RPMI8226 (cell line): Measurements from ENCODE around the gene C10orf143.
"Not testable (repeated sequence)": the region's sequence is repeated elsewhere in the genome, so short reads cannot be mapped to it uniquely, and the experiment has no call there.

Source experiments
- DNase-seq: peaks from one replicate; pipeline ENCODE4 v3.0.0-alpha.2; 2015

C10orf143 gene

DNA sequence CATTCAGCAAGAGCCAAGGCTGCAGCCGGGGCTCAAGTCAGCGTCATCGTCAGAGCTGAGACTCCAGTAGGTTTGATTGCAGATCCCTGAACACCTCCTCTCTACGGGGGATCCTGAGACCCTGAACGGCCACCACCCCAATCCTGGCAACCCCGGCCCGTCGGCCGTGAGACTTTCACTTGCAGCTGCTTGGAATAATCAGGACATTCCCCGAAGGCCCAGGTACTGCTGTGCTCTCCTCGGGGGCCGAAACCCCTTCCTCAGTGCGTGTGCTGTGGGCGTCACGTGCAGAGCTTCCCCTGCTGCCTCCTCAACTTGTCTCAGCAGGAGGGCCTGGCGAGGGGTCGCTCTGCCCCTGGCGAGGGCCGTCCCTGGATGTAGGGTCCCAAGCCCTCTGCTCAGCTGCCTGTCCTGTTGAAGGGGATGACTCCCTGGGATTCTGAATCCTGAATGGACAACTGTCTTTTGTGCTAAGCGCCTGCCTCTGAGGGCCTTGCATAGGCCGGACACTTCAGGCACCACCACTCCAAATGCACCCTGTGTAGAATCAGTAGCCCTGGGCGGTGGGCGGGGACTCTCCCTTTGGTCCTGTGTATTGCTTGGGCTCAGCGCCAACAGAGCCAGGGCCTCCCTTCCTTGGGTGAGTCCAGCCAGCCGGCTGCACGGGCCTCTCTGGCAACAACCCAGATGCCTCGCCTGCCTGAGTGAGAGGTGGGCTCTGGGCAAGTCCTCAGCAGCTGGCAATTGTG is 82.7 kb downstream of the C10orf143 start:
- DNase-seq, result no peak

DNA sequence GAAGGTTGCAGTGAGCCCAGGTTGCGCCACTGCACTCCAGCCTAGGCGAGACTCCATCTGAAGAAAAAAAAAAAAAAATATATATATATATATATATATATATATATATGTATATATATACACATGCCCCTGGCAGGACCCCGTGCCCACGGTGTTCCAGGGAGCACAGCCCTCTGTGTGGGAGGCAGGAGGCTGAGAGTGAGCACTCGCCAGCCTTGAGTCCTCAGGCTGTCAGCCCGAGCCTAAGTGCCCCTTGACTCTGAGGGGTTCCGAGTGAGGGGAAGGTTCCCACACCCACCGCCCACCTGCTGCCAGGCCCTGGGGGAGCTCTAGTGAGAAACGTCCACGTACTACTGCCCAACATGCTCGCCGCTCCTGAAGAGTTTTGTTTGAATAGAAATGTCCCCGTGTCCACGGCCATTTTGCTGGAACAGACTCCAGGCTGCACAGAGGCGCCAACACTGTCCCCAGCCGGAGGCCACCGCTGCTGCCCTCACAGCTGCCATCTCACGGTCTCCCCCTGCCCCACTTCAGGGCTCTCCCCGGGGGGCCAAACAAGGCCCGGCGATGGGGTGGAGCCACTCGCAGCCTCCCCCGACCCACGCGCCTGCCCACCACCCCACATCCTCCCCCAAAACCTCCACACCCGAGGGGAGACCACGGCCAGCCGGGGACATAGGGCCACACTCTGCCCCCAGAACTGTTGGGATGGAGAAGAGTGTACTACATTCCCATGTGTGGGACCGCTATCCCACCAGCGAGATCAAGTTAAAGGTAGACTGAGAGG is 83.8 kb downstream of the C10orf143 start:
- no peak for DNase-seq

DNA sequence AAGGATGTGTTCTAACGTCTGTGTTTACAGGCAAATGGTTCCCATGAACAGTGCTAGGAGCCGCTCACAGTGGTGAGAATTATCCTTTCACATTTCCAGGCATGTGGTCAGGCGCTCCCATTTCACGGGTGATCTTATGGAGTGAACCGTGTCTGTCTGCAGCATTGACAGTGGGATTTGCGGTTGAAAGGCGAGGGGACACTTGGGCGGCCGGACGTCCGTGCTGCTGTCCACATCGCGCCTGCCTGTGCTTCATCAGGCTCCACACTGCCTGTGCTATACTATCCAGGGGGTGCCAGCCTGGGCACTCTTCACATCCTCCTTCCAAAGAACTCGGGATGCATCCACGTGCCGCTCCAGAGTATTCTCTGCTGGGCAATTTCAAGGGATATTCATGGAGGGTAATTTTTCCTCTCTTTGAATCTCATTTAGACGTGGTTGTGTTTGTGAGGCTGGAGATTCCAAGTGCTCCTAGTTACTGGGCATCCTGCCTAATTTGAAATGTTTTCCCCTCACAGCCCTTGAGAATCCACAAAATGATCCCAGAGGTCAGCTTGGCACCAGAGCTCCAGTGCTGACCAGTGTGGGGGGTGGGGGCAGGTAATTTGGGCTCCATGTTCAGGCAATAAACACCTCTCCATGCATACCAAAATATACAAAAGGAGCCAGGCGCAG is 84.7 kb downstream of the C10orf143 start:
- no peak for DNase-seq

DNA sequence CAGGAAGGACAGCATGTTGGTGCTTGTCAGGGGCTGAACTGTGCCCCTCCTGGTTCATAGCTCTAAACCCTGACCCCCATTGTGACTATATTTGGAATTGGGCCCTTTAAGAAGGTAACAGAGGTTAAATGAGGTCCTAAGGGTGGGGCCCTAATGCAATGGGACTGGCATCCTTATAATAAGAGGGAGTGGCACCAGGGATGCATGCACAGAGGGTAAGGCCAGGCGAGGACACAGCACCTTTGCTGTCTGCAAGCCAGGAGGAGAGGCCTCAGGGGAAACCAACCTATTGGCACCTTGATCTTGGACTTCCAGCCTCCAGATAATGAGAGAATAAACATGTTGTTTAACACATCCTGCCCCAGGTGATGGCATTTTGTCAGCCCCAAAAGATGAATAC is 85.3 kb downstream of the C10orf143 start:
- no peak for DNase-seq

DNA sequence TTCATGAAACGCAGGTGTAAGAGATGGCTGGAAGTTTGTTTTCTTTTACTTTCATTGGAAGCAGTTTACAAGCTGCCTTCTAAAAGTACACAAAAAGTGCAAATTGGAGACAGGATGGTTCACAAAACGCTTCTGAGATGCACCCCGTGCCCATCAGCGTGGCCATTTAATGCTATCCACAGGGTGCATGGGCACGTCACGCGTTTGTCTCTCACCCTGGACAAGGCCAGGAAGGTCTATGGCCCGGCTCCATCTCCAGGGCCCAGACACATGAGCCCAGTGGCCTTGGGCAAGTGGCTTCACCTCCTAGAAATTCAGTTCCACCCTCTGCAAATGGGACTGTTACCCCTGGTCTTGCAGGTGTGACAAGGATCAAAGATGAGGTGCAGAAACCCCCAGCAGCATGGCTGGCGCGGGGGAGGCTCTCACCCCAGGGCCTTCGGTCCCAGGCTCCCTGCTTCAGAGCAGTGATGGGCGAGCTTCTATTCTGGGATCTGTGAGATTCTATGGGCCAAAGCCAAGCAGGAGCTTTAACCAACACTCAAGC is 85.8 kb downstream of the C10orf143 start:
- no peak for DNase-seq

DNA sequence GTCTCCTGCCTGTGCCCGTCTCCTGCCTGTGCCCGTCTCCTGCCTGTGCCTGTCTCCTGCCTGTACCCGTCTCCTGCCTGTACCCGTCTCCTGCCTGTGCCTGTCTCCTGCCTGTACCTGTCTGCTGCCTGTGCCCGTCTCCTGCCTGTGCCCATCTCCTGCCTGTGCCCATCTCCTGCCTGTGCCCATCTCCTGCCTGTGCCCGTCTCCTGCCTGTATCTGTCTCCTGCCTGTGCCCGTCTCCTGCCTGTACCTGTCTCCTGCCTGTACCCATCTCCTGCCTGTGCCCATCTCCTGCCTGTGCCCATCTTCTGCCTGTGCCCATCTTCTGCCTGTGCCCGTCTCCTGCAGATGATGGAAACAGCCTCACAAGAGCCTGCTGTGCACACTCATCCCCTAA is 86.3 kb downstream of the C10orf143 start:
- DNase-seq, result not testable (repeated sequence)

DNA sequence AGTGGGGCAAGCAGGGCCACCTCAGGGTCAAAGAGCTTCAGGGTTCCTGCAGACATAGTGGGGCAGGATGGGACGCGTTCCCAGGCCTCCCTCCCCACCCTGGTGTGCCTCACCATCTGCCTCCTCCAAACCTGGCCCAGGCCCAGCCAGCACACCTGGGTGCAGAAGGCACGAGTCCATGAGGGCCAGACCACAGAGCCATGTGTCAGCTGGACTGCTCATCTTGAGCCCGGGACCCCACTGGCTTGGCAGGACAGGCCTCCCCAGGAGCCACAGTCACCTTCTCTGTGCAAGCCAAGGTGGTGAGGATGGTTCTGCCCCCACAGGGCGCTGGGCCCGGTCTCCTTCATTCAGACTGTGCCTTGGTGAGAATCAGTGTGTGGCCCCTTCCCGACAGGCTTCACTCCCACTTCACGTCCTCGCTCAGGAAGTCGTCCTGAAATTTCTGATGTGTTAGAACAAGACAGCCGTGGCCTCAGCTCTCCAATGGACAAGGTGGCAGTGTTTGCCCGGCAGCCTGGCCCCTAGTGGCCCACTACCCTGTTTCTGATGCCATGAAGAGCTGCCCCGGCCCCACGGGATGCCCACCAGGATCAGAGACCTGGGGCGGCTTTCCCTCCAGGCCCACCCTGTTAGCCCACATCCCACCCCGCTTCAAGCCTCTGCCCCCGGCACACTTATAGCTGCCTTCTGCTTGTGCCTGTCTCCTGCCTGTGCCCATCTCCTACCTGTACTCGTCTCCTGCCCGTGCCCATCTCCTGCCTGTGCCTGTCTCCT is 87.0 kb downstream of the C10orf143 start:
- DNase-seq, result peak; percentile 26

DNA sequence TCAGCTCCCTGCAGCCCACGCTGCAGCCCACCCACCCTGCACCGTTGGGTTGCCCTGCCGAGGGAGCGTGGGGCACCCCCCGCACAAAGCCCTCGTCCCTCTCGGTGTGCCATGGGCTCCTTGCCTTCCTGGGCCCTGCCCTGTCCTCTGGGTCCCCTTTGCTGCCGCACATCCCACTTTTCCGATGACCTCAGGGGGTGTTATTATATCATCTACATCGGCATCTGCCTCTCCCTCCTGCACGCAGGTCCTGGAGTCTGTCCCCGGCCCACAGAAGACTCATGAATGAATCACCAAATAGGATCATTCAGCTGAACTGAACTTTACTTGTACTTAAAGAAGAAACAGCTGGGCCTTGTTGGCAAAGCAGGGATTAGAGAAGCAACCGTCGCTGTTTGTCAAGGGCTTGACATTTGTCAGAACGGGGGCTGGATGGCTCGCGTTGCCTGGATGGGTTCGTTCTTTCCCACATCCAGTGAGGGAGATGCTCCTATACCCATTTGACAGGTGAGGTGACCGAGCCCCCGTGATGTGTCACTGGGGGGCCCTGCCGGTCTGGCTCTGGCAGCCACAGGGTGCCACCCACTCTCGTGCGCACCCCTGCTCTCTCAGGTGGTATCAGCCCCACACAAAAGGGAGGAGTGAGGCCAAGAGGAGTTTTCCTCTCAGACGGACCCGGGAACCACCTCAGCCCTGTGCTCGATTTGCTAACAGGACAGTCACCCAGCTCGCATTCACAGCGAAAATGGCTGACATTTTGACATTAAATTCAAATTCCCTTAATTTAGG is 87.9 kb downstream of the C10orf143 start:
- no peak for DNase-seq

DNA sequence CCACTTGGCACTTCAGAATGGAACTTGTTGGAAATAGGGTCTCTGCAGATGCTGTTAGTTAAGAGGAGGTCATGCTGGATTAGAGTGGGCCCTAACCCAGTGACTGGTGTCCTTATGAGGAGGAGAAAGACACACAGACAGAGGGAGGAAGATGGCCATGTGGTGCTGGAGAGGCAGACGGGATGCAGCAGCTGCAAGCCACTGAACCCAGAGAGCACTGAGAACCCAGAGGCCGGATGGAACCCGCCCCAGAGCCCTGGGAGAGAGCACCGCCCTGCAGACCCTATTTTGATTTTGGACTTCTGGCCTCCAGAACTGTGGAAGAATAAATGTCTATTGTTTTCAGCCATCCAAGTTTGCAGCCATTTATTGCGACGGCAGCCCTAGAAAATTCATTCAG is 88.5 kb downstream of the C10orf143 start:
- DNase-seq, result no peak

DNA sequence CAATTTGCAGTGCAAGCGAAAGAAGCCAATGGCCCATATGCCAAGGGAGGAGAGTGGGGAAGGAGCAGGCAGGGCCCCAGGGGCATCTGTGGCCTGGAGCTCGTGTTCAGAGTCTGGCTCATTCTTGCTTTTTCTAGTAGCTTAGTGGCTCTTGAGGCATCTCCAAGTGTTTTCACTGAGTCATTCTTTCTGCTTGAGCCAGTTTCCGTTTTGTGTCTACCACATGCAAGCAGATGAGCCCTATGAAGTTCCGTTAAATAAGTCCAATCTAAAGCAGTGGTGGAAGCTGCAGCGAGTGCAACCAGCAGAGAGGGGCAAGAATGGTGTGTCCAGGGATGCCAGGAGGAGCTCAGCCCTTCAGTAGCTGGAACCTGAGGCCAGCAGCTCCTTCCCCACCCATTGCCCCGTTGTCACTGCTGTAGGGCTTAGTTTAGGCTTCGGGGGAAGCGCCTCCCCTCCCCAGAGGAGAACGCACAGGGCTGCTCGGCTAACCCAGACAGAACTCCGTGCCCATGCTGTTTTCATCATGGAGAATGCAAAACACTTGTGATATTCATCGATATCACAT is 89.2 kb downstream of the C10orf143 start:
- DNase-seq, result no peak

DNA sequence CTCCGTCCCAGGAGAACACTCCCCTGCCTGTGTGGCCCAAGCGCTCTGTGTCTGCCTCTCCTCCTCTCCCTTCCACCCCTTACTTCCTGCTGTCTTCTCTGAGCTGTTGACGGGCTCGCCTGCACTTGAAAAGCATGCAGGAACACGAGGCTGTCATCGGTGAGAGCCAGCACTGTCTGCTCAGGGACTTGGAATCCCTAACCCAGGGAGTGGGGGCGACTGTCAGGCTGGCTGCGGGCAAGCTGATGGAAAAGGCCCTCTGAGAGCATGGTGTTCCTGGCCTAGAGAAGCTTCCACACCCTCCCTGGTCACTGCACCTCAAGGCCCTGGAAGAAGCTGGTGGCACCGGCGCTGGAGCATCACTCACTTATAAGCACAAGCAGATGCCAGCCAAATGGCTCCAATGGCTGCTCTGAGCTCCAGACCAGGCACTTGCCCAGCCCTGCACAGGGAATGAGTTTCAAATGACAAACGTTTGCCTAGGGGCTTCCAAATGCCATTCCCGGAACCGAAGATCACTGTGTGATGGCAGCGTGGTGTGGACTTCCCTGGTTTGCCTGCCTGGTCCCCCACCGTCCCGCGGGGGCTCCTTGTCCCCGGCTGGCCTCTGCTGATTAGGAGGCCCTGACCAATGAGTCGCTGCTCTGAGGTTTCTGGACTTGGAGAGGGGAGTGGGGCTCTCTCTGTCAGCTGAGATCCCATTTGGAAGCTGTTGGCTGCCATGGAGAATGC is 89.8 kb downstream of the C10orf143 start:
- DNase-seq, result no peak

DNA sequence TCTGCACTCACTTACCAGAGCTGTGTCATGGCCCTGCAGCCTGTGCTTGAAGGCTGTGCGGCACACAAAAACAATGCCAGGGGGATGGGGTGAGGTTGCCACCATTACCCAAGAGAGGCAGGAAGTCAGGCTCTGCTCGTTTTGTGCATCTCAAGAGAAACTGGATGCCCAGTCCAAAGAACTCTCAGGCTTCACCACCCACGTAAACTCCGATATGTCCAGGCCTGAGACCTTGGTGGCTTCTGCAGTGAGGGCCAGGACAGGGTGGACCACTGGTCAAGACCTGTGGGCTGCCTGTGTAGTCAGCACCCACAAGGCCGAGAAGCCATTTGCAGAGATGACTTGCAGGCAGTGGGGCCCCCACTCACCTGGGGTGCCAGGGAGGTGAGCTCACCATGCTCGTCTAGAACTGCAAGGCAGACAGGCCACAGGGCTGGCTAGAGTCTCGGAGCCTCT is 91.9 kb downstream of the C10orf143 start:
- no peak for DNase-seq

DNA sequence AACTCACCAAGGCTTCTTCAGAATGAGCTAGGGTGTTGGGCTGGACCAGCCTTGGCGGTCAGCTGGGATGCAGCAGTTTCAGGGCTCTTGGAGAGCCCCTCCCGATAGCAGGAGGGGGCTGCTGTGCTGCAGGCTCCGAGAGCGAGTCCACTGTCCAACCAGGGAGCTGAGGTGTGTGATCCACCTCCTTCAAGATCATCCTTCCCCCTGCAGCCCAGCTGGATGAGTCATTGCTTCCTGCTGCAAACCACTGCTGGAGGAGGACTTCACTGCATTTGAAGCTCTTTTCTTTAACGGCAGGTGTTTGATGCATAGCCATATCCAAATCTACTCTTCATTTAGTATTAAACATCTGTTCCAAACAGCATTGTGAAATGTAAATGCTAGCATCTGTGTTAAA is 92.4 kb downstream of the C10orf143 start:
- DNase-seq, result peak; percentile 3

DNA sequence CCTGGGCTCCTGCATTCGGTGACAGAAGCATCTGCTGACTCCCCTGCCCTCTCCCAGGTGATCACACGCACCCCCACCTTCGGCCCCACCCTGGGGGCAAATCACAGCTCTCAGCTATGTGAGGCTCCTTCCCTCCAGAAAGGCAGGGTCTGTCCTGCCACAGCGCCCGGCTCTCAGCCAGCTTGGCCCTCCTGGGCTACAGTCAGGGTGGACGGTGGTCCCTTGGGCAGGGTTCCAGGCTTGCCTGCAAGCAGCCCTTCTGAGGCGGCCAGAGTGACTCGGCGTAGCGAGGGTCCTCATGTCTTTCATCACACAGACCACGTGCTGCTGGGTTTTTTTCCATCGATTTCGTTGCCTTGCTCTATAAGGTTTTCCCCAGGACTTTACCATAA is 93.0 kb downstream of the C10orf143 start:
- DNase-seq, result no peak

DNA sequence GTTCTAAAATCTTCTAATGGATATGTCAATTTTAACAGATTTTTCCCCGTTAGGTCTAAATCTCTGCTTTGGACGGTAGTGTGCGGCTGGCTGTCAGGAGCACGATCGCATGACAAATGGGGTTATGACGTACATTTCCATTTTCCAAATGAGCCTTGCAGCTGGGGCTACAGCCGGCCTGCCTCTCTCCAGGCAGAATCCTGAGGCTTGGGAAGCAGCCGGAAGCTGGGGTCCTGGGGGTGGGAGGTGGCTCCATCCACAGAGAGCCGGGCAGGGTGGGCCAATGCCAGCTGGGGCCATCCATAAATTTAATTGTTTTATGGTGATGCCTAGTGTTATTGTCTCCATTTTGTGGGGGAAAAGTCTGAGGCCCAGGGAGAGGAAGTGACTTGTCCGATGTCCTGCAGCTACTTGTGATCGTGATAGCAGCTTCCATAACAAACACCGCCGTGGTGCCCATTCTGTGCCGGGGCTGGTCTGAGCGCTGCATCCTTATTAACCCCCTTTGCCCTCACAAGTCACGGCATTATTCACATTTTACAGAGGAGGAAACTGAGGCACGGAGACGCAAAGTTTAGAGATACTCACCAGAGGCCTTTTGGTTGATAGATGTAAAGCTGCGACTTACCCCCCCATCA is 93.5 kb downstream of the C10orf143 start:
- DNase-seq, result no peak

DNA sequence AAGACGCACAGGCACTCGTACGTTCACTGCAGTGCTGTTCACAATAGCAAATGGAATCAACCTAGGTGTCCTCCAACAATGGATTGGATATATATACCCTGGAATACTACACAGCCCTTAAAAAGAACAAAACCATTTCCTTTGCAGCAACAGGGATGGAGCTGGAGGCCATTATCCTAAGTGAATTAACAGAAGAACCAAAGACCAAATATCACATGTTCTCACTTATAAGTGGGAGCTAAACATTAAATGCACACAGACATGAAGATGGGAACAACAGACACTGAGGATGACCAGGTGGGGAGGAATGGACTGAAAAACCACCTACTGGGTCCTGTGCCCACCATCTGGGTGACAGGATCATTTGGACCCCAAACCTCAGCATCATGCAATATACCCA is 94.5 kb downstream of the C10orf143 start:
- DNase-seq, result no peak

DNA sequence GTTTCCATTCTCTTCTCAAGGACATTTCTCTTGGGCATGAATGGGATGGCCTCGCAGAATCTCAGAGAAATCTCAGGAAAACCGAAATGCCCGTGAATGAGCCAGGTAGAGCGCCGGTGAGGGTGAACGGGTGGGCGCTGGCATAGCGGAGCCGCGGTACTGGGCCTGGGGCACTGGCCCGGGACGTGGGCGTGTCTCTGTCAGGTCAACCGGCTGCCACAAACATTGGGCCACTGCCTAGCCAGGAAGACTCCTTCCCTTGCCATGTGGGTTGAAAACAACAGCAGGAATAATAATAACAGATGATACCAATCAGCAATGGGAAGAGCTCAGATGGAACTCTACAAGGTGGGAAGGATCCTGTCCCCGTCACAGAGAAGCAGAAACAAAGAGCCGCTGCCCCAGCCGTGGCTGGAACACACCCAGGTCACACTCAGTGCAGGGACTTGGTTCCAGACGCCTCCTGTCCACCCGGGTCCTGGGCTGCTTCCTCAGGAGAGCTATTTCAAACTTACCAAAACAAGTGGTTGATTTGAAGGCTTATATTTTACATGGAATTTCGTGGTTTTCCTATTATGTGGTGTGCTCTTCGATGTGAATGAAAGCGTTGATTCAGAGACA is 95.4 kb downstream of the C10orf143 start:
- no peak for DNase-seq

DNA sequence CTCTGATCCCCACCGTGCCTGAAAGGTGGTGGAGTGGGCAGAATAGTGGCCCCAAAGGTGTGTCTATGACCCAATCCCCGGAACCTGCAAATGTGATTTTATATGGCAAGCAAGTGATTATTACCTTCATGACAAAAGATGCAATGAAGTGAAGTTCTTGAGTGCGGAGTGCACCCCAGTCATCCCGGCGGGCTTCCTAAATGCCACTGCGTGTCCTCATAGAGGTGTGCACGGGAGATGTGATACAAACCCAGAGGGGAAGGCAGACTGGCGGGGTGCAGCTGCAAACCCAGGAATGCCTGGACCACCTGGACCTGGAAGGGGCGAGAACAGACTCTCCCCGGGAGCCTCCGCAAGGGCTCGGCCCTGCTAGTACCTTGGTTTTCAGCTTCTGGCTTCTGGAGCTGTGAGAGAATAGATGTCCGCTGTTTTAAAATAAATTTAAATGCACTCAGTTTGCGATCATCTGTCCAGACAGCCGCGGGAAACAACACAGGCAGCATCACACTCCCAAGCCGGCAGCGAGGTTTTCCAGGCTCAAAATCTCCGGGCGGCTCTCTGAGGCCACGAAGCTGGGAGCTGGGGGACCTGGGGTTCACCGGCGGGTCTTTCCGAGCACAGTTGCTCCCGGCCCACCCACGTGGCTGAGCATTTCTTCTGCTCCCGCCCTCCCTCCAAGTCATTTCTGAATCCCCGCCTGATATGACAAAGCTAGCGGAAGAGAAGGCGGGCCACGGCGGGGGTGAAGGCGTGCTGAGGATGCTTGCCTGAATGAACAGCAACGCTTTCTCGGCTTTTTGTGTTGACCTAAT is 96.2 kb downstream of the C10orf143 start:
- no peak for DNase-seq
